Activated T-cell treated with anti-CD3 and anti-CD28 coated beads for 4 hours (primary cell): ENCODE data around the gene SUN3.

Source experiments
- DNase-seq: peaks from one replicate; pipeline ENCODE4 v3.0.0-alpha.2; 2020

SUN3 gene

GRCh38 chr7:47973739-47974138, 55.2 kb downstream of the SUN3 start:
- no peak for DNase-seq

- no peak for DNase-seq
Observed at GRCh38 chr7:47970761-47971160, 58.1 kb downstream of the SUN3 start.

GRCh38 chr7:47968847-47969774, 59.8 kb downstream of the SUN3 start:
- DNase-seq, result peak; percentile 32

GRCh38 chr7:47967708-47968107, 61.2 kb downstream of the SUN3 start:
- no peak for DNase-seq

- DNase-seq, result no peak
Observed at GRCh38 chr7:47967123-47967522, 61.8 kb downstream of the SUN3 start.

- no peak for DNase-seq
Observed at GRCh38 chr7:47965456-47965855, 63.5 kb downstream of the SUN3 start.

- DNase-seq, result no peak
Observed at GRCh38 chr7:47962262-47962661, 66.6 kb downstream of the SUN3 start.

- no peak for DNase-seq
Observed at GRCh38 chr7:47957156-47957555, 71.8 kb downstream of the SUN3 start.

GRCh38 chr7:47956220-47956619, 72.7 kb downstream of the SUN3 start:
- no peak for DNase-seq

GRCh38 chr7:47954231-47954911, 74.5 kb downstream of the SUN3 start:
- DNase-seq, result no peak

- DNase-seq, result no peak
Observed at GRCh38 chr7:47953822-47954221, 75.1 kb downstream of the SUN3 start.

GRCh38 chr7:47952224-47952623, 76.7 kb downstream of the SUN3 start:
- no peak for DNase-seq

- no peak for DNase-seq
Observed at GRCh38 chr7:47951374-47951773, 77.5 kb downstream of the SUN3 start.

- no peak for DNase-seq
Observed at GRCh38 chr7:47950714-47951113, 78.2 kb downstream of the SUN3 start.

GRCh38 chr7:47949703-47950102, 79.2 kb downstream of the SUN3 start:
- no peak for DNase-seq

- no peak for DNase-seq
Observed at GRCh38 chr7:47948141-47948790, 80.6 kb downstream of the SUN3 start, which contains the start of gene PKD1L1. TSS of gene PKD1L1 (minus strand) at chr7:47948466. CDS start at chr7:47948440, 26 bp downstream.

- DNase-seq, result no peak
Observed at GRCh38 chr7:47947355-47947749, 81.6 kb downstream of the SUN3 start.

- DNase-seq, result no peak
Observed at GRCh38 chr7:47946581-47947354, 82.1 kb downstream of the SUN3 start.

GRCh38 chr7:47945261-47946015, 83.5 kb downstream of the SUN3 start:
- peak; percentile 70 for DNase-seq

- DNase-seq, result no peak
Observed at GRCh38 chr7:47944536-47945260, 84.2 kb downstream of the SUN3 start.
